PFSK-1 (cell line): ENCODE results near the gene ZNF655.

ENCODE experiments used
- FOXP2 ChIP-seq: optimal IDR thresholded peaks from 2 replicates; pipeline ENCODE3; 2011; ENCODE audit warnings: borderline replicate concordance, control low read depth, inconsistent platforms; ENCODE audit not compliant: insufficient read depth; ENCODE audit errors: extremely low read length, extremely low read depth
- POLR2AphosphoS5 ChIP-seq: IDR thresholded peaks from 2 replicates; pipeline ENCODE4 v1.6.1; 2012; ENCODE audit warnings: low read depth, mild to moderate bottlenecking, control low read depth, low read length, moderate library complexity
- TAF1 ChIP-seq: IDR thresholded peaks from 2 replicates; pipeline ENCODE4 v1.6.1; 2012; ENCODE audit warnings: low read length, control low read depth, borderline replicate concordance; ENCODE audit not compliant: insufficient read depth
- TF ChIP-seq, protein P1 (sequence below), 2 experiments: IDR thresholded peaks; 2 replicates each; pipeline versions ENCODE4 v1.6.1 to v1.8.0; 2011 to 2012; ENCODE audit warnings: low read depth in 2 of 2, low read length in 2 of 2, control low read depth in 1 of 2, inconsistent platforms in 1 of 2, mild to moderate bottlenecking in 1 of 2, moderate library complexity in 1 of 2; ENCODE audit not compliant: insufficient read depth in 1 of 2

DNA sequence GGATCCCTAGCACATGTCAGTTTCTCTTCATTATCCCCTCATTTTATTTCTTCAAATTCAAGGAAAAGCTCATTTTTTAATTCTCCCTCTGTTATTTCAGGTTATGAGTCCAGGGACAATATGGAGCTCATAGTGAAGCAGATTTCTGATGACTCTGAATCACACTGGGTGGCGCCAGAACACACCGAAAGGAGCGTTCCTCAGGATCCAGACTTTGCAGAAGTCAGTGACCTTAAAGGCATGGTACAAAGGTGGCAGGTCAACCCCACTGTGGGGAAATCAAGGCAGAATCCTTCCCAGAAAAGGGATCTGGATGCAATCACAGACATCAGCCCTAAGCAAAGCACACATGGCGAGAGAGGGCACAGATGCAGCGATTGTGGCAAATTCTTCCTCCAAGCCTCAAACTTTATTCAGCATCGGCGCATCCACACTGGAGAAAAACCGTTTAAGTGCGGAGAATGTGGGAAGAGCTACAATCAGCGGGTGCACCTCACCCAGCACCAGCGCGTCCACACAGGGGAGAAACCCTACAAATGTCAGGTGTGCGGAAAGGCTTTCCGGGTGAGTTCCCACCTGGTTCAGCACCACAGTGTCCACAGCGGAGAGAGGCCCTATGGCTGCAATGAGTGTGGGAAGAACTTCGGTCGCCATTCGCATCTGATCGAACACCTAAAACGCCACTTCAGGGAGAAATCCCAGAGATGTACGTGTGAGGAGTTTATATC, 32.6 kb upstream of the ZNF655 start:
- no peak for TF ChIP-seq POLR2AphosphoS5
- TF ChIP-seq, protein P1, sequence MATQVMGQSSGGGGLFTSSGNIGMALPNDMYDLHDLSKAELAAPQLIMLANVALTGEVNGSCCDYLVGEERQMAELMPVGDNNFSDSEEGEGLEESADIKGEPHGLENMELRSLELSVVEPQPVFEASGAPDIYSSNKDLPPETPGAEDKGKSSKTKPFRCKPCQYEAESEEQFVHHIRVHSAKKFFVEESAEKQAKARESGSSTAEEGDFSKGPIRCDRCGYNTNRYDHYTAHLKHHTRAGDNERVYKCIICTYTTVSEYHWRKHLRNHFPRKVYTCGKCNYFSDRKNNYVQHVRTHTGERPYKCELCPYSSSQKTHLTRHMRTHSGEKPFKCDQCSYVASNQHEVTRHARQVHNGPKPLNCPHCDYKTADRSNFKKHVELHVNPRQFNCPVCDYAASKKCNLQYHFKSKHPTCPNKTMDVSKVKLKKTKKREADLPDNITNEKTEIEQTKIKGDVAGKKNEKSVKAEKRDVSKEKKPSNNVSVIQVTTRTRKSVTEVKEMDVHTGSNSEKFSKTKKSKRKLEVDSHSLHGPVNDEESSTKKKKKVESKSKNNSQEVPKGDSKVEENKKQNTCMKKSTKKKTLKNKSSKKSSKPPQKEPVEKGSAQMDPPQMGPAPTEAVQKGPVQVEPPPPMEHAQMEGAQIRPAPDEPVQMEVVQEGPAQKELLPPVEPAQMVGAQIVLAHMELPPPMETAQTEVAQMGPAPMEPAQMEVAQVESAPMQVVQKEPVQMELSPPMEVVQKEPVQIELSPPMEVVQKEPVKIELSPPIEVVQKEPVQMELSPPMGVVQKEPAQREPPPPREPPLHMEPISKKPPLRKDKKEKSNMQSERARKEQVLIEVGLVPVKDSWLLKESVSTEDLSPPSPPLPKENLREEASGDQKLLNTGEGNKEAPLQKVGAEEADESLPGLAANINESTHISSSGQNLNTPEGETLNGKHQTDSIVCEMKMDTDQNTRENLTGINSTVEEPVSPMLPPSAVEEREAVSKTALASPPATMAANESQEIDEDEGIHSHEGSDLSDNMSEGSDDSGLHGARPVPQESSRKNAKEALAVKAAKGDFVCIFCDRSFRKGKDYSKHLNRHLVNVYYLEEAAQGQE (IDR thresholded peaks at IDR 0.05; ENCODE audit: insufficient read depth in 1 of 2, low read depth in 2 of 2, low read length in 2 of 2): no peak
- TF ChIP-seq FOXP2: no peak
- TF ChIP-seq TAF1: no peak
